ENCODE results near the gene RGPD8. TPM values are rescaled to one million over a fixed set of nuclear protein-coding genes. Genes with fewer than 3 reads are reported as not detected.
"Not testable (repeated sequence)": the region's sequence is repeated elsewhere in the genome, so short reads cannot be mapped to it uniquely, and the experiment has no call there.

The RGPD8 gene
- total RNA-seq, 1 donor from 2014 or later: 3.5 TPM

DNA sequence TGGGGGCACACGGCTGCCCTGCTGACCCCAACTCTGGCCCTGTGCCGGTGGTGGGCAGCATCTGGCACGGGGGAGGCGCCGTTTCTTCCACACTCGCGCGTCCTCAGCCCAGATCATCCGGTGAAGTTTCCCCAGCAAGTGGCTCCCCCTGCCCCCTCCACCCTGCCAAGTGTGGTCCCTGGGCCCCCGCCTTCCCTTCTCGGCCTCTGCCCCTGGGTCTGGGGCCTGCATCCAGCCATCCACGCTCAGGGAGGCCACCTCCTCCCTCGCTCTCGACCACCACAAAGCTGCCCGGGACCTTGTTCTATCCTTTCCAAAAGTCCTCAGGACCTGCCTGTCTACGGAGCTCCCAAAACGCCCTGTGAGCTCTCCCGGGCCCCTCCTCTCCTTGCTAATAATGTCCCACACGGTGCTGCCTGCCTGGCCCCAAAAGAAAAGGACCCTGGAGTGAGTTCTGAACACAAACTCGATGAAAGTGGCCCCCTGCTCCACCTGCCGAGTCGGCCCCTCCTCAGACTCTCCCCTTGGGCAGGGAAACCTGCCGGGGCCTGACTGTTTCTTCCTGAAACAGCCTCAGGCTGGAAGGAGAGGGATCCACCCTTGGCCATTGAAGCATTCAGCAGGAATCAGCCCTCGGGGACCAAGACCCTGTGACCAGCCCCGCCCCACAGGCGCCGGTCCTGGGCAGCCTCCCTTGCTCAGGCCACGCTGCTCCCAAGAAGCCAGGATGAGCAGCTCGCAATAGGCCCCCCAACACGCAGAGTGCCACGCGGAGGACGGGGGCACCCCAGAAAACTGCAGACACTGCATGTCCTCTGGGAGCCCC, 1.7 kb upstream of the RGPD8 start:
- not testable (repeated sequence) for ATAC-seq

DNA sequence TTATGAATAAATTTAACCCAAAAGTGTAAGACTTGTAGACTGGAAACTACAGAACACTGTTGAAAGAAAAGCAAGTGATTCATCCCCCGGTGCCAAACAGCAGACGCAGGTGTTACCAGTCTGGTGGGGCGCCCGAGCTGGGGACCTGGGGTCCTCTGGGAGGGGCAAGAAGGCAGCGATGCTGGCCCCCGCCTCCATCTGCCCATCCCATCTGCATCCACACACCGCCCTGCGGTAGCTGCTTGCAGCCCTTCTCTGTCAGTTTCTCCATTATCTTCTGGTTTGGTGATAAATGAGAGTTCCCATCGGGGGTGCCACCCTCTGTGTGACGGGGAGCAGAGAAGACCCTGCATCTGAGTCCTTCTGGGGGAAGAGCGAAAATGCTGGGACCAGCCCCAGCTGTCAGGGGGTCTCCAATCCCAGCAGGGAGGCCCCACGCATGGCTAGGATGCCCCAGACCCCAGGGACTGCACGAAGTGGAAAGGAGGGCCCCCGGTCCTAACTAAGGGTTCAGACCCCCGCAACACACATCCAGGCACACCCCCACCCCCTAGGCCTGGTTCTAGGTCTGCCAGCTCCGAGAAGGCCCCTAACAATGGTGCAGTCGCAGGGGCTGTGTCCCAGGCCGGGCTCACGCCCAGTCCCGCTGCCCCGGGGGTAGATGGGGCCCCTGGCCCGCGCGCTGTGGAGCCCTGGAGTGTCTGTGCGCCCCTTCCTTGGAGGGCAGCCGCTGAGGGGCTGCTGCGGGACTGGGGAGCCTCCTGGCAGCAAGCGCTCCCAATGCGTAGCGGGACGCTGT, 686 bp upstream of the RGPD8 start:
- ATAC-seq: no peak

DNA sequence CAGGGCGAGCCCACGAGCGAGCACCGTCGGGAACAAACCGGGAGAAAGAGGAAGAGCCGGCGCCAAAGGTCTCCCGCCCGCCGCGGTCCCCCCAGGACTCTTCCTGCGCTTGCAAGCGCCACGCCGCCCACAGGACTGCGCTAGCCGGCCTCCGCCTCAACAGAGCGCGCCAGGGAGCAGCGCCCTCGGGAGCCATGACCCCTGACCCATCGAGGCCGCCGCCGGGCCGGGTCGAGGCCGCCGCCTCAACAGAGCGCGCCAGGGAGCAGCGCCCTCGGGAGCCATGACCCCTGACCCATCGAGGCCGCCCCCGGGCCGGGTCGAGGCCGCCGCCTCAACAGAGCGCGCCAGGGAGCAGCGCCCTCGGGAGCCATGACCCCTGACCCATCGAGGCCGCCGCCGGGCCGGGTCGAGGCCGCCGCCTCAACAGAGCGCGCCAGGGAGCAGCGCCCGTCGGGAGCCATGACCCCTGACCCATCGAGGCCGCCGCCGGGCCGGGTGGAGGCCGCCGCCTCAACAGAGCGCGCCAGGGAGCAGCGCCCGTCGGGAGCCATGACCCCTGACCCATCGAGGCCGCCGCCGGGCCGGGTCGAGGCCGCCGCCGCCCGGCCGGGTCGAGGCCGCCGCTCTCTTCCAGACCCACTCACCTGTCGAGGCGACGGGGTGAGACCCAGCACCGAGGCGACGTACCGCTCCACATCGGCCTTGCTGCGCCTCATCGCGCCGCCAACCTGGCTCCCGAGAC, 538 bp downstream of the RGPD8 start:
- peak; percentile 35 for ATAC-seq

DNA sequence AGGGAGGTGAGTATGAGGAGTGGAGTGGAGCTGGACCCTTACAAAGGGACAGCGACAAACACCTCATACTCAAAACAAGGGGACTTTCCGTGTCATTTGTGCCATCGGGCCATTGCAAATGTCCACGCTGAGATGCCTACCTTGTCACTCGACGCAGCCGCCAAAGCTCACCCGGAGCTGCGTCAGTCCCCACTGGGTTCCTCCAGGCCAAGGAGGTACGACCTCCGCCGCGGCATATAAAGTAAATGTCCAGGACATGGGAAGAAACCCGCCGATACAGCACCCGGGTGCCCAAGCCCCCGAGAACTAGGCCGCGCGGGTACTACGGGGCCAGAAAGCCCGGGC, 1.1 kb downstream of the RGPD8 start:
- ATAC-seq: not testable (repeated sequence)

DNA sequence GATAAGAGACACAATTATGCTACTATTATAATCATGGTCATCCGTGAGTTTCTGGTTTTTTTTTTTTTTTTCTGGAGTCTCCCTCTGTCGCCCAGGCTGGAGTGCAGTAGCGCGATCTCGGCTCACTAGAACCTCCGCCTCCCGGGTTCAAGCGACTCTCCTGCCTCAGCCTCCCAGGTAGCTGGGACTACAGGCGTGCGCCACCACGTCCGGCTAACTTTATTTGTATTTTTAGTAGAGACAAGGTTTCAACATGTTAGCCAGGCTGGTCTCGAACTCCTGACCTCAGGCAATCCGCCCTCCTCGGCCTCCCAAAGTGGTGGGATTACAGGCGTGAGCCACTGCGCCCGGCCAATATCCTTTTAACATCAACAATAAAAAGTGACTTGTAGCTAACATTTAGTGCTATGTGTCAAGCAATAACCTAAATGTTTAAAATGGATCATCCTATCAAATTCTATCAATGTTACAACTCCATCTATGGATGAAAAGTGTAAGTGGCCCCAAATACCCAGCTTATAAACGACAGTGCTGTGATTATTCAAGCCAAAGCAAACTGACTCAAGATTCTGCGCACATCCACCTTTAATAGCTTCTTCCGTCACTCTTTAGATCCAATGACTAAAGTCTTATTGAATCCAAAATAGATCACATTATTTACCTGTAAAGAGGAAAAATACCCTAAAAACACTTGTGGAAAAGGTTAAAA, 1.7 kb downstream of the RGPD8 start:
- ATAC-seq: not testable (repeated sequence)

DNA sequence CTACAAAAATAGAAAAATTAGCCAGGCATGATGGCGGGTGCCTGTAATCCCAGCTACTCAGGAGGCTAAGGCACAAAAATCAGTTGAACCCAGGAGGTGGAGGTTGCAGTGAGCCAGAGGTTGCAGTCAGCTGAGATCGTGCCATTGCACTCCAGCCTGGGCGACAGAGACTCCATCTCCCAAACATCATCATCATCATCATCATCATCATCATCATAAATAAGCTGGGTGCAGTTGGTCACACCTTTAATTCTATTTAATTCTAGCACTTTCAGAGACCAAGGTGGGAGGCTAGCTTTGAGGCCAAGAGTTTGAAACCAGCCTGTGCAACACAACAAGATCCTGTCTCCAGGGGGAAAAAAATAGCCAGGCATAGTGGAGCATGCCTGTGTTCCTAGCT, 8.9 kb downstream of the RGPD8 start:
- not testable (repeated sequence) for ATAC-seq

DNA sequence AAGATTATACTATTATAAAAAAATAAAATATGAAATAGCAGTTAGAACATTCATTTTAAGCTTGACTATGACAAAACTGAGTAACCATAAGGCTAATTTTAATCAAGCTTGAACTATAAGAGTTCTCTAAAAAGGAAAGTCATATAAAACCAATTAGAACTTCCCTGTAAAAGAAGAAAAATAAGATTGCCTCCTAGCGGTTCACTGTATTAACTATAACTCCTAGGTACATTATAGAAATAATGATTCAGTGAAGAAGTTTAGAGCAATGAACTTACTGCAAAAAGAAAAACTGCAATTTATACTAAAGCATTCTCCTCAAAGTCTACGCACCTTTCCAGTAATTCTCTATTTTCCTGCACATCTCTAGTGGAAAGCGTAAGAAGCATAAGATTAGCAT, 16.6 kb downstream of the RGPD8 start:
- not testable (repeated sequence) for ATAC-seq

DNA sequence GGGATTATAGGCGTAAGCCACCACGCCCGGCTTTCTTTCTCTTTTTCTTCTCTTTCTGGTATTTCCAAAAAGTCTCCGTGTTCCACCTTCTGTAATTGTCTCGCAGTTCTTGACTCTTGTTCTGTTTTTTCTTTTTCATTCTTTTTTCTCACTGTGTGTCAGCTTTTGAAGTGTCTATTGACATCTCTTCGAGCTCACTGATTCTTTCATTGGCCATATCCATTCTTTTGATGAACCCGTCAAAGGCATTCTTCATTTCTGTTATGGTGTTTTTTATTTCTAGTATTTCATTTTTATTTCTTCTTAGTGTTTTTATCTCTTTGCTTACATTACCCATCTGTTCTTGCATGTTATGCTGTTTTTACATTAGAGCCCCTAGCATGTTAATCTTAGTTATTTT, 73.4 kb downstream of the RGPD8 start:
- ATAC-seq: not testable (repeated sequence)

DNA sequence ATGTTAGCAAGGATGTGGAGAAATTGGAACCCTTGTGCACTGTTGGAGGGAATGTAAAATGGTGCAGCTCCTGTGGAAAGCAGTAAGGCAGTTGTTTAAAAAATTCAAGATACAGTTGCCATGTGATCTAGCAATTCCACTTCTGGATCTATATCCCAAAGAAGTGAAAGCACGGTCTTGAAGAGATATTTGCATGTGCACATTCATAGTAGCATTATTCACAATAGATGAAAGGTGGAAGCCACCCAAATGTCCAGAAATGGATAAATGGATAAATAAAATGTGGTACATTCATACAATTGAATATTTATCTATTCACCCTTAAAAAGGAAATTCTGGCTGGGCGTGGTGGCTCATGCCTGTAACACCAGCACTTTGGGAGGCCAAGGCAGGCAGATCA, 79.1 kb downstream of the RGPD8 start:
- ATAC-seq: not testable (repeated sequence)

DNA sequence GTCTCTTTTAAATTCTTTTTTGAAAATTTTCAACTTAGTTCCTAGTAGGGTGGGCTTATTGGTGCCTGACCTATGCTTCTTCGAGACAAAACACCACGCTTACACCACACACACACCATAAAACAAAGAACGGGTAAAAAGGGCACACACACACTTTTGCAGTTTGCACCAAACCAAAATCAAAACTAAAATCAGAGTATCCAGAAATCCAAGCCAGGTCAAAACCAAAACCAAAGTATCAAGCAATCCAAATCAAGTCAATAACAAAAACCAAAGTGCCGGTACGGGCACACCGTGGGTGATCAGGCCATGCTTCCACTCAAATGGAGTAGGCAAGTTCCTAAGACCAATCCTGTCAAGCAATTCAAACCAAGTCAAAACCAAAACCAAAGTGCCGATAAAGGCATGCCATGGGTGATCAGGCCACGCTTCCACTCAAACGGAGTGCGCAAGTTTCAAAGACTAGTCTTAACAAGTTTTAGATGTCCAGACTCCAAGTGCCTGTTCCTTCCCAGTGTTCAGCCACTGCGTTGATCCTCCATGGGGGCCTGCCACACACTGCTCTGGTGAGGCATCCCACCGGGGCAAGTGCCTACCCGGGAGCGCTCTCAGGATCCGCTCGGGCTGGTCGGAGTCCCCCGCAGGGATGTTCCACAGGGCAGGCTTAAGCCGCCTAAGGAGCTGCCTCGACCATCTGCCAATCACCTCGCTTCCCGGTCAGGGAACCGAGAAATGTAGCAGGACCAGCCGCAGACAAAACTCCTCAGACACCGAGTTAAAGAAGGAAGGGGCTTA, 80.4 kb downstream of the RGPD8 start:
- not testable (repeated sequence) for ATAC-seq

DNA sequence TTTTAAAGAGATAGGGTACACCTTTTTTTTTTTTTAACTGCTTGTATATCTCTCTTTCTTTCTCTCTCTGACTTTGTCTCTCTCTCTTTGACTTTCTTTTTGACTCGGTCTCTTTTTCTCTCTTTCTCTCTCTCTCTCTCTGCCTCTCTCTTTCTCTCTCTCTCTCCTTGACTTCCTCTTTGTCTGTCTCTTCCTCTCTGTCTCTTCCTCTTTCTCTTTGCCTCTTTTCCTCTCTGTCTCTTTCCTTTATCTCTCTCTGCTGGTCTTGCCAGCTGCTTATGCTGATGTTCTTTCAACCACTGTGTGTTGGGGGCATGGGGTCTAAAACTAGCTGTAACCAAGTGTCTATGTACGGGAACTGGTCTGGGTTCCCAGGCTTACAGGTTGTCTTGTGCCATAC, 81.2 kb downstream of the RGPD8 start:
- not testable (repeated sequence) for ATAC-seq

DNA sequence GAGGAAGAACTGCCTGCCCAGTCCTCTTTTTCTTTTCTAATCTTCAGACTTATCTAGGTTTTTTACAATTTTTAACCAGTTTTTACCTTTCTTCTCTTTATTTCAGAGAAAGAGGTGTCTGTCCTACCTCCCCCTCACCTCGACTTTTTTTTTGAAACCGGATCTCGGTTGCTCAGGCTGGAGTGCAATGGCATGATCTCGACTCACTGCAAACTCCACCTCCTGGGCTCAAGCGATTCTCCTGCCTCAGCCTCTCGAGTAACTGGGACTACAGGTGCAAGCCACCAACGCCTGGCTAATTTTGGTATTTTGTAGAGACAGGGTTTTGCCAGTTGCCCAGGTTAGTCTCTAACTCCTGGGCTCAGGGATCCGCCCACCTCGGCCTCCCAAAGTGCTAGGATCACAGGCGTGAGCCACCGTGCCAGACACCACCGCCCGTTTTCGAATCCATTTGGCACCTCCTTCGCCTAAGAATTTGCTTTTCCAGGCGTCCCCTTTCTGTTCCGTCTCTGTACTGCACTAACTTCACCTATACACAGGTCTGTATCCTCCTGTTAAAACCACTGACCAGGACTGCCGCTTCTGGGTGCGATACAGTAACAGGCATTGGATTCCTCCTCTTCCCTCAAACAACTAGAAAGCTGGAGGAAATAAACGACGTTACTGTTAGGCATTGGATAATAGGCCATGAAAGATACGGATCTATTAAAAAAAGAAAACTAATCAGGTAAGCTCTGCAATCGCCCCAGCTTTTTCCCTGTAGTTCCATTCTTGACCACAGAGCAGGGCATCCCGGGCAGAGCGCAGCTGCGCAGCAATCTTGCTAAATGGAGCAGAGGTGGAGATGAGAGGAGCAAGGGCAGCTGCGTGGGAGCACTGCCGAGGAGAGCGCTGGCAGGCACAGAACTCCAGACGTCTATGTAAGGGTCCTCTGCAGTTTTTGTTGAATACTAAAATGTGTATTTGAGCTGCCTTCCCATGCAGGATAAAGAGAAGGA, 88.1 kb downstream of the RGPD8 start:
- no peak for ATAC-seq

DNA sequence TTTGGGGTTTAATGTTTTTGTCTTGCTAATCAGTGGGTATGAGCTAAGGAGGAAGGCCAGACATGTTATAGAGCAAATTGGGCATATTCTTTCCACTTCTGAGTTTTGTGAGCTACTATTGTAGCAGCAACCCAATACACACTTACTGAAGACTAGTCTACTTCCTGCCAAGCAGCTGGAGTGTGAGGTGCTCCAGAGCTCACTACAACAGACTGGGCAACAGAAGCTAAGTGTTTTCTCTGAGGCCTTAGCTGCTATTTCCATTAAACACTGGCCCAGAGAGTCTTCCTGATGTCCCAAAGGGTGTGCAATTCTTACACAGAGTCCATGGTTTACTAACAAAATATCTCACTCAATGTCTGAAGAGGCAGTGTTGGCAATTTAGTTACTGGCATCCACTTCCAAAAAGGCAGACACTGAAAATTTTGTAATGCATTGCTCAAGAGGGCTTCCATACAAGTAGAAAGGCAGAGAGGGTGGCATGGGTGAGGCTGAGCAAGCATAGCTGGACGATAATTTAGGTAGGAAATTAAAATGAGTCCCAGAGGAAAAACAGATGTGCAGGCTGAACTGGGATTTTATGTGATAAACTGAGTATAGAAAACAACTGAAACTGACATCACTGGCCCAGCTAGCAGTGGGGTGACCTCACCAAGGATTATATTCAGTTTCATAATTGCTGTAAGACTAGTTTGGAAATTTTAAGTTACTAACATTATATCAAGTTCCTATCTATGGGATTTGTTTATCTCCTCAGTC, 89.4 kb downstream of the RGPD8 start:
- ATAC-seq: no peak

DNA sequence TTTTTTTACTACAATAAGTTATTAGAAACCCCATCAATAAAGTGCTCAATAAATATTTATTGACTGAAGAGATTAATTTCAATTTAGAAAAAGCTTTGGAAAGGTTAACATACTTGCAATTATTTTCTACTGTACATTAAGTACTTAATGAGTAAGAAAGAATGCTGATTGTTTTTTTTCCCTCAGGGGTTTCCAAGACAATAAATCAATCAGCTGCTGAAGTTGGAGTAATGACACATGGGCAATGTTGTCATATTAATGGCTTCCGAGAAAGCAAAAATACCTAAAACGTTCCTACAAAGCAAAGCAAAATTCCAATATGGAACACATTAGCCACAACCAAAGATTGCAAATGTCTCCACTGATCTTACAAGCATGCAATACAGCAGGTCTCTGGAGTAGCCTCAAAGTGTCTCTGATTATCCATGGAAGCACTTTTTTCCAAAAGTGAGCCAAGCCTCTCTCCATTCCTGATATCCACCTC, 91.3 kb downstream of the RGPD8 start:
- ATAC-seq: no peak

DNA sequence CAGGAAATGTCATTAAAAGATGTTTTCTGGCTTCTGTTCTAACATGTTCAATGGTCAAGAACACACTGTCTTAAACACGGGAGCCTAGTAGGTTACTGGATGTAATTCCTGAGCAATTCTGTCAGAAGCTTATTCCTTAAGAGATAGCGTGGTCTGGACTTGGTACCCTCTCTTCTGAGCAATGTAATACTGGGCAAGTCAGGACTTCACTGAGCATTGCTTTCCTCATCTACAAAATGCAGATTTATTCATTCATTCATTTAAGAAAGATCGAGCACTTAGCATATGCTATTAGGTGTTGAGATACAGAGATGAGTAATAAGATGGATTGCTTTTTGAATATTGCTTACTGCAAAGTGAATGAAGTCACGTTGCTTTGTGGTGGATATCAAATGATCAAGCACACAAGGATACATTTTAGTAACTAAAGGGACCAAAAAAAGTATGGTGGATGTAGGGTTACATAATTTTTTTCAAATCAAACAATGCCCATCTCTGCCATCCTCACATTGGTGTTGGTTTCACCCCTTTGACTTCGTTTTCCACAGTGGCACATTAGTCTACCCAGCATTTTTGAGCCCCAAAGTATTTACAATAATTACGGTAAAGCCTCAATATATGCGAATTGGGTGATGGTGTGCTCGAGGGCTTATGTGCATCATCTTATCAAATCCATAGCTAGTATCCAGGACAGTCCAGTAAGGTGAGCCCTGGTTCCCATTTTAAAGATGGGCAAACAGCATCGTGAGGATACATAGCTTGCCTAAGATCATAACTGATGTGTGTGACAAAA, 92.8 kb downstream of the RGPD8 start:
- ATAC-seq: no peak

DNA sequence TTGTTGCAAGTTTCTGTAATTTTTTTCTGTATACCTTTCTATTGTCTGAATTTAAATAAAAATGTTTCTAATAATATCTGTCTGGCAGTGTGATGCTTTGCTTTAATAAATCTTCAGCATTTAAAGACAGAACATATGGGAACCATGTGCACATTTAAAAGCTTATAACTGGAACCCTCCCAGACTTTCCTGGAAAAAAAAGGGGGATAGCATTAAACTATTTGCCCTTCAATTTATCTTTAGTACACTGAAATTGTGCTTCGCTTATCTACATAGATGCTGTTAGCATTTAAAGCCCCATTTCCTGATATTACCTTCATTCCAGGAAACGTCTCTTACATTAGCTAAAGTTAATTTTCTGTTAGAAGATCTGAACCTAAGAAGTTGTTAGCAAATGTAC, 93.5 kb downstream of the RGPD8 start:
- ATAC-seq: no peak

DNA sequence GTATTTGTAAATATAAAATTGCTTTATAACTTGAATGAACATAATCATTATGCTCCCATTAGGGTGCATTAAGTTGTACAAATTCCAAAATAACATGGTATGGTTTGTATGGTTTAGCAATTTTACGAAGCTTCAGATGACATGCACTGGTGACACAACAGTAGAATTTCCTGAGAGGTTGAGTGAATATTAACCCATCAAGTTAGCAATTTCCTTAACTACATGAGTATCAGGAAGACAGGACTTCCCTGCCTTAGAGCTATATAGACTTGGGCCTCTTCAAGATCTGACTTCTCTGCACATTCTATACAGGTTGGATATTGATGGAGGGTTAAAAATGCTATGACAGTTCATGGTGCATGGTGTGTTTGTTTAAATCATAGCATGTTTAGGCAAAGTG, 97.8 kb downstream of the RGPD8 start:
- no peak for ATAC-seq

DNA sequence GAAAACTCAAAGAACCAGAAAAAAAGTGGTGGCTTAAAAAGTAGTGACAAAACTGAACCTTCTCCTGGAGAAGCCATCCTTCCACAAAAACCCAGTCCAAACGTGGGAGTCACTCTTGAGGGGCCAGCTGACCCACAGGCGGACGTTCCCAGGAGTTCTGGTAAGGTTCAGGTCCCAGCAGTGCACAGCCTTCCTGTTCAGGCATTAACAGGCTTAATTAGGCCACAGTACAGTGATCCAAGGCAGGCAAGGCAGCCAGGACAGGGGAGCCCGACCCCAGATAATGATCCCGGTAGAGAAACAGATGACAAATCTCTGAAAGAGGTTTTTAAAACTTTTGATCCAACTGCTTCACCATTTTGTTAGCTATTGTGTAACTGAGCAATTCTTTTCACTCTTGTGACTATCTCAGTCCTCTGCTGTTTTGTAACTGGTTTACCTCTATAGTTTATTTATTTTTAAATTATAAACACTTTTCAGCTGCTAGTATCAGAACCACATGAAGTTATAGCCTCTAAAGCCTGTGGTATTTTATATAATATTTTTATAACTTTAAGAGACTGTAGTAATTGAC, 101.2 kb downstream of the RGPD8 start:
- ATAC-seq: no peak
